Natural killer cell (primary cell): Measurements from ENCODE around the gene DOCK2. TPM values are rescaled to one million over a fixed set of nuclear protein-coding genes. Genes with fewer than 3 reads are reported as not detected.

Experiments used
- ATAC-seq, 3 donors: fragments of 150-1000 bp in 2 of 3; fragments of 200-7000 bp in 1 of 3; cut with Tn5 transposase; 1 replicate in 1 of 3; 2 replicates in 2 of 3; pipeline ENCODE4 v1.10.0; 2021; ENCODE audit warnings: mild to moderate bottlenecking in 2 of 3, moderate library complexity in 2 of 3
- DNase-seq, 2 donors: peaks; one replicate each; pipeline versions ENCODE4 v3.0.0 to v3.0.0-alpha.2; 2013 to 2021; ENCODE audit warnings: mixed read lengths in 1 of 2
- H3K27ac ChIP-seq: one replicate; pipeline ENCODE4 v1.5.1; 2013; ENCODE audit warnings: mild to moderate bottlenecking, low read length
- H3K27me3 ChIP-seq: one replicate; pipeline ENCODE4 v1.6.1; 2013; ENCODE audit warnings: low read length; ENCODE audit not compliant: control insufficient read depth, insufficient read depth
- H3K36me3 ChIP-seq: one replicate; pipeline ENCODE4 v1.6.1; 2013; ENCODE audit warnings: low read length; ENCODE audit not compliant: control insufficient read depth, insufficient read depth
- H3K4me1 ChIP-seq: one replicate; pipeline ENCODE4 v1.6.1; 2013; ENCODE audit warnings: low read length; ENCODE audit not compliant: control insufficient read depth, insufficient read depth
- H3K4me3 ChIP-seq: one replicate; pipeline ENCODE4 v1.5.1; 2013; ENCODE audit warnings: low read length
- H3K9me3 ChIP-seq: one replicate; pipeline ENCODE4 v1.6.1; 2013; ENCODE audit warnings: low read length; ENCODE audit not compliant: control insufficient read depth, insufficient read depth
- H3K27ac Mint-ChIP-seq, 2 donors: one replicate each; pipeline ENCODE4 v1.8.0; 2022; ENCODE audit warnings: mild to moderate bottlenecking in 2 of 2, mixed read lengths in 2 of 2, moderate library complexity in 1 of 2
- H3K27me3 Mint-ChIP-seq, 2 donors: one replicate each; pipeline ENCODE4 v1.8.0; 2022; ENCODE audit warnings: low read depth in 2 of 2, mixed read lengths in 2 of 2
- H3K36me3 Mint-ChIP-seq: one replicate; pipeline ENCODE4 v1.8.0; 2022; ENCODE audit warnings: mixed read lengths
- H3K4me1 Mint-ChIP-seq, 2 donors: one replicate each; pipeline ENCODE4 v1.8.0; 2022; ENCODE audit warnings: mixed read lengths in 2 of 2
- H3K4me3 Mint-ChIP-seq: one replicate; pipeline ENCODE4 v1.8.0; 2022; ENCODE audit warnings: mild to moderate bottlenecking, moderate library complexity, mixed read lengths
- H3K9me3 Mint-ChIP-seq, 2 donors: one replicate each; pipeline ENCODE4 v1.8.0; 2022; ENCODE audit warnings: mixed read lengths in 2 of 2
- WGBS: methylation state at CpG from one replicate; pipeline ENCODE4 v1.1.7; 2013; ENCODE audit warnings: missing lambda C conversion rate; ENCODE audit not compliant: insufficient coverage; 5-methylcytosine and 5-hydroxymethylcytosine counted together
- intact Hi-C: fragments of 100-400 bp; cut with micrococcal nuclease; formaldehyde crosslinking; loops from one replicate; pipeline ENCODE4 v1.14.2; 2022
- total RNA-seq, 4 donors: library from RNA; stranded (reverse); fragments of 120-200 nt in 1 of 4; gene quantifications; one replicate each; pipeline versions ENCODE4 v1.2.3 to v1.2.4, GENCODE V29; 2013 to 2022
- TF ChIP-seq, protein P1 (sequence below): fragments of 200-600 bp; IDR thresholded peaks from one replicate; pipeline ENCODE4 v1.8.0; 2022; ENCODE audit warnings: antibody characterized with exemption

Gene DOCK2
- total RNA-seq, 3 donors from 2014 or later (not counting 1 experiment from before 2014, with no cell fraction given): 317 to 361 (median 320) TPM

DNA sequence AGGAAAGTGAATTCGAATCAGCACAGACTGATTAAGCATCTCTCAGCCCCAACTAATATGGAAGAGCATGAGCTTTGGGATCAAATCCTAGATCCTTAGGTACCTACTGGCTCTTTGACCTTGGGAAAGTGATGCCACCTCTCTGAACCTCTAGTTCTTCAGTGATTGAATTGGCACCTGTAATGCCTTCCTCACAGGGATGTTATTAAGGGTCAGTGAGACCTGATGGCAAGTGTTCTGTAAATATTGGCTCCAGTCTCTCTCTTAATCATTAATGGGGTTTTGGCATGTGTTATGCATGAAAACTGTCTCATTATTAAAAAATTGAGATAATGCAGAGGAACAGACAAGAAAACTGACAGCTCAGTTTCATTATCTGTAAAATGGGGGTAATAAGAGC is 227.4 kb downstream of the DOCK2 start:
- no peaks in the 10 kb centered on the region for H3K36me3 Mint-ChIP-seq

DNA sequence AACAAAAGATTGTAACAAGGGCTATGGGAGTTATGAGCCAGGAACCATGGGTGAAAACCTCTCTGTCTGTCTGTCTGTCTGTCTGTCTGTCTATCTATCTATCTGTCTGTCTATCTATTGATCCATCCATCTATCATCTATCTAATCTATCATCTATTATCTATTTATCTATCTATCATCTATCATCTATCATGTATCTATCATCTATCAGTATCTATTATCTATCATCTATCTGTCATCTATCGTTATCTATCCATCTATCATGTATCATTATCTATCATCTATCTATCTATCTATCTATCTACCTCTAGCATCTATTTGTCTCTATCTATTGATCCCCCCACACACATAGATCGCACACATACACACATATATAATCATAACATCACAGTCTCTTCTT is 230.3 kb downstream of the DOCK2 start:
- Histone ChIP-seq H3K4me1 (no peaks in the 10 kb centered on the region), H3K9me3 (no peaks in the 10 kb centered on the region), H3K27me3 (no peaks in the 10 kb centered on the region), H3K36me3 (peaks cover 9% of the 10 kb centered on the region), H3K4me3 (no peak overlapping the region), H3K27ac (no peak overlapping the region)
- ATAC-seq (no peak), DNase-seq (no peak)
- TF ChIP-seq, protein P1, sequence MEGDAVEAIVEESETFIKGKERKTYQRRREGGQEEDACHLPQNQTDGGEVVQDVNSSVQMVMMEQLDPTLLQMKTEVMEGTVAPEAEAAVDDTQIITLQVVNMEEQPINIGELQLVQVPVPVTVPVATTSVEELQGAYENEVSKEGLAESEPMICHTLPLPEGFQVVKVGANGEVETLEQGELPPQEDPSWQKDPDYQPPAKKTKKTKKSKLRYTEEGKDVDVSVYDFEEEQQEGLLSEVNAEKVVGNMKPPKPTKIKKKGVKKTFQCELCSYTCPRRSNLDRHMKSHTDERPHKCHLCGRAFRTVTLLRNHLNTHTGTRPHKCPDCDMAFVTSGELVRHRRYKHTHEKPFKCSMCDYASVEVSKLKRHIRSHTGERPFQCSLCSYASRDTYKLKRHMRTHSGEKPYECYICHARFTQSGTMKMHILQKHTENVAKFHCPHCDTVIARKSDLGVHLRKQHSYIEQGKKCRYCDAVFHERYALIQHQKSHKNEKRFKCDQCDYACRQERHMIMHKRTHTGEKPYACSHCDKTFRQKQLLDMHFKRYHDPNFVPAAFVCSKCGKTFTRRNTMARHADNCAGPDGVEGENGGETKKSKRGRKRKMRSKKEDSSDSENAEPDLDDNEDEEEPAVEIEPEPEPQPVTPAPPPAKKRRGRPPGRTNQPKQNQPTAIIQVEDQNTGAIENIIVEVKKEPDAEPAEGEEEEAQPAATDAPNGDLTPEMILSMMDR: no peak
- 100% methylated on average over 2 of the region's 2 CpGs for WGBS
- Mint-ChIP-seq H3K27ac (peak overlapping the region in 1 of 2 donors; percentile 35), H3K4me3 (no peak overlapping the region), H3K27me3 (no peaks in the 10 kb centered on the region), H3K9me3 (no peaks in the 10 kb centered on the region), H3K36me3 (no peaks in the 10 kb centered on the region), H3K4me1 (peaks cover 42 to 58% of the 10 kb centered on the region in 2 donors)
- intact Hi-C loops: no loop called here

More for the DNA sequence above, 227.4 kb downstream of the DOCK2 start:
- H3K27me3 ChIP-seq: no peaks in the 10 kb centered on the region
- H3K4me1 ChIP-seq: no peaks in the 10 kb centered on the region
- no peak overlapping the region for H3K4me3 Mint-ChIP-seq
- TF ChIP-seq, protein P1: no peak
- intact Hi-C loops: no loop called here
- no peak overlapping the region for H3K27ac ChIP-seq
- WGBS: no CpG with 5 or more reads among the region's 1 CpG
- H3K36me3 ChIP-seq: peaks cover 7% of the 10 kb centered on the region
- DNase-seq (no peak), ATAC-seq (no peak)
- H3K4me1 Mint-ChIP-seq: peaks cover 60 to 68% of the 10 kb centered on the region in 2 donors
- H3K4me3 ChIP-seq: no peak overlapping the region
- H3K9me3 ChIP-seq: no peaks in the 10 kb centered on the region
- no peaks in the 10 kb centered on the region for H3K27me3 Mint-ChIP-seq
- H3K9me3 Mint-ChIP-seq: no peaks in the 10 kb centered on the region
- H3K27ac Mint-ChIP-seq: no peak overlapping the region

DNA sequence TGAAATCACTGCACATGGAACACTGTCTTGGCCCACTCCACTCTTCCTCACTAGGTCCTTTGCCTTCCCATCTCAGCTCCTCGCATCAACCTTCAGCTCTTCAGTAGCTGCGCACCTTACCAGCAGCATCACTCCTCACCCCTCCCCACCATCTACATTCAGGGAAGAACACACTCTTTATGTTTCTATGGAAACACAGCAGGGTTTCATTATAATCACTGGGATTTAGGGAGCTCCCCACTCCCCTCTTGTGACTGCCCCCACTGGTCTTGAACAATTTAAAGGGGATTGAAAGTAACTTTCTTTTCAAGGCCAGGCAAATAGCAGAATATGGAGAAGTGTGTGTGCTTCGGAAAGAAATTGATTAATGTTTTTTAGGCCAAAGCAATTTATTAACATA is 232.0 kb downstream of the DOCK2 start:
- Histone ChIP-seq H3K4me1 (no peaks in the 10 kb centered on the region), H3K9me3 (no peaks in the 10 kb centered on the region), H3K27me3 (no peaks in the 10 kb centered on the region), H3K36me3 (peaks cover 8% of the 10 kb centered on the region), H3K27ac (no peak overlapping the region), H3K4me3 (no peak overlapping the region)
- no peaks in the 10 kb centered on the region for H3K36me3 Mint-ChIP-seq
- H3K27ac Mint-ChIP-seq: peak overlapping the region; percentile 27 to 28
- WGBS: 100% methylated on average over 2 of the region's 3 CpGs
- TF ChIP-seq, protein P1: no peak
- ATAC-seq (no peak), DNase-seq (no peak)
- intact Hi-C loops: no loop called here
- H3K4me1 Mint-ChIP-seq: peaks cover 36 to 61% of the 10 kb centered on the region in 2 donors
- no peaks in the 10 kb centered on the region for H3K9me3 Mint-ChIP-seq
- H3K27me3 Mint-ChIP-seq: no peaks in the 10 kb centered on the region
- no peak overlapping the region for H3K4me3 Mint-ChIP-seq

DNA sequence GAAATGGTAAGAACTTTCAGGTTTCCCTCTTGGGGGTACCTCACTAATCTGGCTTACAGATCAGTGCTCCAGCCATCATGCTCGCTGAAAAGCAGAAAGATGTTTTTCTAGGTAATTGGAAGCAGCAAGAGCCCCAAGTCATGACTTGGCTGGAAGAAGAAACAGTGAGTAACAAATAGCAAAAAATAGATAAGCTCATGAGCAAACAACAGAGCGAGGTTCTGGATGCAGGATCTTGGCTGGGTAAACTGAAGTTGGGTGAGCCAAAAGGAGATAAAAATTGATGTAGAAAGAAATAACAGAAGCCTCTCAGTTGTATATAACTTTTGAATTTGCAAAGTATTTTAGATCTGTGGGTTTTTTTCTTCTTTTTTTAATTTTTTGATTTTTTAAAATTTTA is 233.1 kb downstream of the DOCK2 start:
- H3K4me1 ChIP-seq: no peaks in the 10 kb centered on the region
- peaks cover 8% of the 10 kb centered on the region for H3K36me3 ChIP-seq
- intact Hi-C loops: no loop called here
- TF ChIP-seq, protein P1: no peak
- H3K27ac Mint-ChIP-seq: no peak overlapping the region
- H3K27ac ChIP-seq: no peak overlapping the region
- peaks cover 32 to 60% of the 10 kb centered on the region in 2 donors for H3K4me1 Mint-ChIP-seq
- 93% methylated on average over 2 of the region's 2 CpGs for WGBS
- H3K4me3 Mint-ChIP-seq: no peak overlapping the region
- H3K4me3 ChIP-seq: no peak overlapping the region
- H3K9me3 Mint-ChIP-seq: no peaks in the 10 kb centered on the region
- H3K9me3 ChIP-seq: no peaks in the 10 kb centered on the region
- H3K27me3 ChIP-seq: no peaks in the 10 kb centered on the region
- H3K36me3 Mint-ChIP-seq: no peaks in the 10 kb centered on the region
- no peaks in the 10 kb centered on the region for H3K27me3 Mint-ChIP-seq
- ATAC-seq: no peak
- DNase-seq: no peak
